Activated CD8-positive, alpha-beta memory T cell treated with anti-CD3 and anti-CD28 coated beads for 36 hours (primary cell): ENCODE measurements around the gene OR1B1. TPM values are rescaled to one million over a fixed set of nuclear protein-coding genes. Genes with fewer than 3 reads are reported as not detected.
"Not testable (repeated sequence)": the region's sequence is repeated elsewhere in the genome, so short reads cannot be mapped to it uniquely, and the experiment has no call there.

Source experiments
- CTCF ChIA-PET: fragments of 350-600 bp; sonication (Branson Sonifier 250); formaldehyde crosslinking; loops from one replicate; lab custom pipeline; 2021; ENCODE audit warnings: antibody characterized with exemption; lab: Charles Lee
- POLR2A ChIA-PET: fragments of 350-600 bp; sonication (Branson Sonifier 250); formaldehyde crosslinking; loops from one replicate; lab custom pipeline; 2021; ENCODE audit warnings: antibody characterized with exemption; lab: Charles Lee
- total RNA-seq, 2 experiments: library from RNA; stranded (reverse); gene quantifications; one replicate each; pipeline ENCODE4 v1.2.3, GENCODE V29; 2021

Gene OR1B1
- not detected for total RNA-seq

- CTCF ChIA-PET: no interaction called here
- POLR2A ChIA-PET: no interaction called here
Measured at GRCh38 chr9:122657527-122657926, at the start of gene OR1B1. Gene OR1B1 (minus strand): TSS chr9:122657627.

- ChIA-PET POLR2A (no interaction called here), CTCF (no interaction called here)
Measured at GRCh38 chr9:122695696-122696095, 38.3 kb upstream of the OR1B1 start.

GRCh38 chr9:122684851-122685250, 27.4 kb upstream of the OR1B1 start:
- POLR2A ChIA-PET: no interaction called here
- CTCF ChIA-PET: no interaction called here

- POLR2A ChIA-PET: no interaction called here
- CTCF ChIA-PET: no interaction called here
Measured at GRCh38 chr9:122672481-122672880, 15.1 kb upstream of the OR1B1 start.

GRCh38 chr9:122661416-122661815, 4.0 kb upstream of the OR1B1 start, which contains the start of gene OR1L1:
Gene OR1L1 (plus strand): TSS chr9:122661716. CDS start chr9:122661716, 0 bp downstream.
- ChIA-PET POLR2A (no interaction called here), CTCF (no interaction called here)

GRCh38 chr9:122656378-122656777, 1.0 kb downstream of the OR1B1 start:
- POLR2A ChIA-PET: no interaction called here
- CTCF ChIA-PET: no interaction called here

GRCh38 chr9:122642226-122642625, 15.2 kb downstream of the OR1B1 start:
- POLR2A ChIA-PET: no interaction called here
- CTCF ChIA-PET: no interaction called here

- CTCF ChIA-PET: no interaction called here
- POLR2A ChIA-PET: no interaction called here
Measured at GRCh38 chr9:122619996-122620395, 37.4 kb downstream of the OR1B1 start.

GRCh38 chr9:122614362-122614761, 43.1 kb downstream of the OR1B1 start, which contains the start of gene OR1Q1:
Gene OR1Q1 (plus strand): TSS chr9:122614738. CDS start chr9:122614738, 0 bp downstream.
- ChIA-PET POLR2A (no interaction called here), CTCF (no interaction called here)

GRCh38 chr9:122609804-122610203, 47.6 kb downstream of the OR1B1 start:
- CTCF ChIA-PET: no interaction called here
- POLR2A ChIA-PET: no interaction called here

GRCh38 chr9:122606587-122606986, 50.8 kb downstream of the OR1B1 start:
- POLR2A ChIA-PET: no interaction called here

GRCh38 chr9:122605691-122606090, 51.7 kb downstream of the OR1B1 start:
- ChIA-PET CTCF (no interaction called here), POLR2A (no interaction called here)

More at GRCh38 chr9:122606587-122606986, 50.8 kb downstream of the OR1B1 start:
- CTCF ChIA-PET: no interaction called here

- CTCF ChIA-PET, POLR2A ChIA-PET: not testable (repeated sequence)
Measured at GRCh38 chr9:122583284-122583683, 74.1 kb downstream of the OR1B1 start, which contains the start of gene OR1L8. Gene OR1L8 (minus strand): TSS chr9:122583384. CDS start chr9:122568477, 14,907 bp downstream.

- POLR2A ChIA-PET: no interaction called here
- CTCF ChIA-PET: no interaction called here
Measured at GRCh38 chr9:122580360-122580759, 77.1 kb downstream of the OR1B1 start.

- ChIA-PET POLR2A (no interaction called here), CTCF (no interaction called here)
Measured at GRCh38 chr9:122579874-122580273, 77.6 kb downstream of the OR1B1 start.

Other genes with a start within 250 kb of the OR1B1 start
- gene OR1J1, start 179.7 kb downstream of the OR1B1 start, total RNA-seq: not detected
- gene OR1J2, start 146.8 kb downstream of the OR1B1 start, total RNA-seq: not detected
- not detected for gene OR1J4, start 138.5 kb downstream of the OR1B1 start, total RNA-seq
- not detected for gene OR1N1, start 130.3 kb downstream of the OR1B1 start, total RNA-seq
- gene OR1N2, start 104.5 kb downstream of the OR1B1 start, total RNA-seq: not detected
- not detected for gene OR1L8, start 74.2 kb downstream of the OR1B1 start, total RNA-seq
- not detected for gene OR1Q1, start 42.9 kb downstream of the OR1B1 start, total RNA-seq
- gene OR1L1, start 4.1 kb upstream of the OR1B1 start, total RNA-seq: not detected
- gene OR1L3, start 17.5 kb upstream of the OR1B1 start, total RNA-seq: not detected
- not detected for gene OR1L4, start 66.4 kb upstream of the OR1B1 start, total RNA-seq
- gene OR1L6, start 84.7 kb upstream of the OR1B1 start, total RNA-seq: not detected
- gene OR5C1, start 131.3 kb upstream of the OR1B1 start, total RNA-seq: not detected
- gene OR1K1, start 142.5 kb upstream of the OR1B1 start, total RNA-seq: not detected
- 10 to 100 TPM; 19.5 to 19.9 TPM for gene PDCL, start 171.0 kb upstream of the OR1B1 start, total RNA-seq
- 10 to 100 TPM; 30.4 to 31.2 TPM for gene RC3H2, start 247.7 kb upstream of the OR1B1 start, total RNA-seq